Hematopoietic multipotent progenitor cell treated with erythropoietin and hydrocortisone succinate and interleukin-3 and kit ligand, for 8 days (in vitro differentiated cells): ENCODE results near the gene PIGR.

Experiments used
- DNase-seq: peaks from one replicate; pipeline ENCODE4 v3.0.0-alpha.2; 2015

Gene PIGR, protein sequence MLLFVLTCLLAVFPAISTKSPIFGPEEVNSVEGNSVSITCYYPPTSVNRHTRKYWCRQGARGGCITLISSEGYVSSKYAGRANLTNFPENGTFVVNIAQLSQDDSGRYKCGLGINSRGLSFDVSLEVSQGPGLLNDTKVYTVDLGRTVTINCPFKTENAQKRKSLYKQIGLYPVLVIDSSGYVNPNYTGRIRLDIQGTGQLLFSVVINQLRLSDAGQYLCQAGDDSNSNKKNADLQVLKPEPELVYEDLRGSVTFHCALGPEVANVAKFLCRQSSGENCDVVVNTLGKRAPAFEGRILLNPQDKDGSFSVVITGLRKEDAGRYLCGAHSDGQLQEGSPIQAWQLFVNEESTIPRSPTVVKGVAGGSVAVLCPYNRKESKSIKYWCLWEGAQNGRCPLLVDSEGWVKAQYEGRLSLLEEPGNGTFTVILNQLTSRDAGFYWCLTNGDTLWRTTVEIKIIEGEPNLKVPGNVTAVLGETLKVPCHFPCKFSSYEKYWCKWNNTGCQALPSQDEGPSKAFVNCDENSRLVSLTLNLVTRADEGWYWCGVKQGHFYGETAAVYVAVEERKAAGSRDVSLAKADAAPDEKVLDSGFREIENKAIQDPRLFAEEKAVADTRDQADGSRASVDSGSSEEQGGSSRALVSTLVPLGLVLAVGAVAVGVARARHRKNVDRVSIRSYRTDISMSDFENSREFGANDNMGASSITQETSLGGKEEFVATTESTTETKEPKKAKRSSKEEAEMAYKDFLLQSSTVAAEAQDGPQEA

DNA sequence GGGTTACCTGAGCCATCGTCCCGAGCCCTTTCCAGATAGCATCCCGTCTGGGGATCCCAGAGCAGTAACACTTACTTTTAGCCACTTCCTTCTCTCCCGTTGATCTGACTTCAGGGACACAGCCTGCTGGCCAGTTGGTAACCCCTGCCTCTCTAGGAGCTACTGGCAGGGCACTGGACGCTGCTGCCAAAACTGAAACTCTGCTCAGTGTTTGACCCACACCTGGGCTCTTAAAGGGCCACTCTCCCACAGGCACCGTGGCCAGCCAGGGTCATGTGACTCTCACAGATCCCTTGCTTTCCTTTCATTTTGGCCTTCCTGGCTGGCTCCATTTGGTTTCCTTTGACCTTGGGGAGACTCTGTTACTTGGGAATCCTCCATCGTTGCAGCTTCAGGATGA lies at the start of gene PIGR:
TSS of gene PIGR (minus strand) at position 206 of the 400 bp plus-strand sequence. CDS start 5,935 bp downstream, outside the sequence.
- DNase-seq = no peak

- no peak for DNase-seq
Observed at GRCh38 chr1:206992790-206993189, 46.5 kb upstream of the PIGR start.

- DNase-seq = no peak
Observed at GRCh38 chr1:206987873-206988272, 41.6 kb upstream of the PIGR start.

GRCh38 chr1:206986885-206987284 lies 40.6 kb upstream of the PIGR start:
- DNase-seq = no peak

DNA sequence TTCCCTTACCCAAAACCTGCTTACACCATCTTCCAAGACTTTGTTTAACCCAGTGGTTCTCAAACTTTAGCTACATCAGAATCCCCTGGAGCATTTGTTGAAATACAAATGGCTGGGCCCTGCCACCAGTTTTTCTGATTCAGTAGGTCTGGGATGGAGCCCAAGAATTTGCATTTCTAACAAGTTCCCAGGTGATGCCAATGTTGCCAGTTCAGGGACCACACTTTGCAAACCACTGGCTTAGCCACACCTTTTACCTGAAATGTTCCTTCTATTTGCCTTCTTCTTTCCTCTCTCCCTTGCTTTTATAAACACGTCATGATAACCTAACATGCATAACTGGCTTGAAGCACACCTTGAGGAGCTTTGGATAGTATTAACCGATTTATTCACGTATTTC lies 40.1 kb upstream of the PIGR start:
- no peak for DNase-seq

GRCh38 chr1:206985162-206985749 lies 39.0 kb upstream of the PIGR start:
- DNase-seq = no peak

DNA sequence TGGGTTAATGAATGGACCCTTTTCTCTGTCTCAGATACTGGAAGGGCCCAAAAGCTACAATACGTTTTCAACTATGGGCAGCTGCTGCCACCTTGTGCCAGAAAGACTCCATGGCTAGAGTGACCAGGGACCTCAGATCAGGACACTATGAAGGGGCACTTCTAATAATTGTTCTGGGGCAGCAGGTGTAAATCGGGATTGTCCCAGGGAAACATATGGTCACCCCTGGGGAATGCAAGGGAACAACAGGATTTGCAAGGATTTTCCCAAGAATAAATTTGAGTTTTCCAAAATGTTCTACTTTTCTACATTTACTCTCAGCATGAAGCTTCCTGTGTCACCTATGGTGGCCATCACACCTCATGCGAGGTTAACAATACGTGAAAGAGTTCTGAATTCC lies 36.0 kb upstream of the PIGR start:
- DNase-seq = peak; percentile 76

- peak; percentile 23 for DNase-seq
Observed at GRCh38 chr1:206979379-206980043, 33.2 kb upstream of the PIGR start.

DNA sequence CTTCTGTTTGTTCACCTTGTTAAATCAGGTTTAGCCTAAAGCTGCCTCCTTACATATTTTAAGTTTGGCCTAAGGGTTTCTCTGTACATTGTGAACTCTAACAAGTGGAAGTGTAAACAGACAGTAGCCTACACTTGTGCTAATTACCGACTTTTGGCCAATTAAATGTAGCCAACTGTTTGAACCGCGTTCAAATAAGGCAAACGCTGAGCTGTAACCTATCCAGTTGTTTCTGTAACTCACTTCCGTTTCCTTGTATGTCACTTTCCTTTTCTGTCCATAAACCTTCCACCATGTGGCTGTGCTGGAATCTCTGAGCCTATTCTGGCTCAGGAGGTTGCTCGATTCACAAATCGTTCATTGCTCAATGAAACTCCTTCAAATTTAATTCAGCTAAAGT lies 32.0 kb upstream of the PIGR start:
- DNase-seq = no peak

- DNase-seq = peak; percentile 21
Observed at GRCh38 chr1:206975306-206975705, 29.0 kb upstream of the PIGR start.

DNA sequence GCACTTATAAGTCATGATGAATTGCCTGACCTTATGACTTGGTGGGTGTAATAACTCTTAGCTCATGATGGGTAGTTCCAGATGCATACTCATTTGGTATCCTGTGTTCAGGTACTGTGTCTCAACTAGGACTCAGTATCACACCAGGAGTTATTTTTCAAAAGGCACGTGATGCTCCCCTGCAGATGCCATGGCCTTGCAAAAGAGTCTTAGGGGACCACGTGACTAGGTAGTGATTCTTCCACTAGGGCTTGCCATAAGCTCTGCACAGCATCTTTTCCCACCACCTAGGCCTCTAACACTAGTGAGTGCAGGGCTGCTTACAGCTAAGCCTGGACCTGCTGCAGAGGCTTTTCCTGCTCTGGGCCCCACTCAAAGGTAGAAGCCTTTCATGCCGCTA lies 27.9 kb upstream of the PIGR start:
- no peak for DNase-seq

GRCh38 chr1:206972728-206973127 lies 26.5 kb upstream of the PIGR start:
- DNase-seq = no peak

DNA sequence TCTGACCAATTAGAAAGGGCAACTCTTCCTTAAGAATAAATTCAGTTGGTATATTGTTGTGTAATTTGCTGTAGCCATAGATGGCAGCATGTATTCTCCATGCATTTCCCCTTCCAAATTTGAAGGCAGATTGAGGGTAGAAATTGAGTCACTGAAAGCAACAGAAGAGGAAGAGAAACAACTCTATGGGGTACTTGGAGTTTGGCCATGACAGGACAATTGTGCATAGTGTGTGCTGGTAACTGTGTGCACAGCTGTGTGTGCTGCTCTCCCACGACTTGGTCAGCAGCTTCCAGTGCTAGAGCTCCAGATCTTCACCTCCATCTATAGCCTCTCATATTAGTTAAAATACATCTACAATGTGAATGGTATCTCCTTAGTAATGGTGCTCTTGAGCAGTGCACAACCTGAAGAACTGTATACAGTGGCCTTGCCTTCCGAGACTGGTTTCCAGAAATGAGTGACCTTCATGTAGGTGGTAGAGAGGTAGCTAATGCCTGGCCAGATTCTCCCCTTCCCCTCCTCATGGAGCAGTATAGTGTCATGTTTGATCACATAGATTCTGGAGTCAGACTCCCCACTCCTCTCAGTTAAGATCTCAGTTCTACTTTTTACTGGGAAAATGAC lies 24.9 kb upstream of the PIGR start:
- DNase-seq = no peak

GRCh38 chr1:206970446-206970845 lies 24.2 kb upstream of the PIGR start, which contains the start of gene FCAMR:
TSS of gene FCAMR (minus strand) at chr1:206970460. CDS start at chr1:206970125, 335 bp downstream.
- DNase-seq = no peak

- DNase-seq = no peak
Observed at GRCh38 chr1:206969090-206969489, 22.8 kb upstream of the PIGR start.

DNA sequence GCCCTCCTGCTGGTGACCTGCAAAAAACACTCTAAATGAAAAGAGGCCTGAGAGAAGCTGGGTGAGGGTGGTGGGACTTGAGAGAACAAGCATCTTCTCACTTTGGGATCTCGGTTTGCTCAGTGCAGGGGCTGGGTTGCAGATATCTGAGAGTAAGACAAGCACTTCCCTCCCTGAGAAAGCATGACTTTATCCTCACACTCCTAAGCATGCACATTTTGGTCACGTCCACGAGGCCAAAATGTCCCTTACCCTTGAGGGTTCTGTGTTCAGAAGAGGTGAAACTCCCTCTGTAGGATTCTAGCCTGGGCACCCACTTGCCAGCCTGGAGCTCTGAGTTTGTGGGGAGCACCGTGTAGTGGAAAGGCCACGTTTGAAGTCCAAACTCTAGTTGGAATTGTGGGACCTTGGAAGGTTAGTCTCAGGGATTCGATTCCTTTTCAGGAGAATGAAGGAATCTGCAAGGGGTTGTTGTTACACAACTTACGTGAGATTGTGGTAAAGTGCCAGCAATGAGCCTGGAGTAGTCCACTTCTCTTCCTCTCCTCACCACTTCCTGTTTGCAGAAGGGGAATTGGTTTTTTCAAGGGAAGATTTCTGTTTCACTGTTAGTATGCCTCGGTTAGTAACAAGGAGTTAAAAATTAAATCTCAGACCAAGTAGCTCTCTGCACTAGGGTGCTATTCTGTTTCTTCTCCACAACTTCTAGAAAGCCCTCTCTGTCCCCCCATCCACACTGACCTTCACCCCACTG lies 21.0 kb upstream of the PIGR start:
- DNase-seq = no peak

DNA sequence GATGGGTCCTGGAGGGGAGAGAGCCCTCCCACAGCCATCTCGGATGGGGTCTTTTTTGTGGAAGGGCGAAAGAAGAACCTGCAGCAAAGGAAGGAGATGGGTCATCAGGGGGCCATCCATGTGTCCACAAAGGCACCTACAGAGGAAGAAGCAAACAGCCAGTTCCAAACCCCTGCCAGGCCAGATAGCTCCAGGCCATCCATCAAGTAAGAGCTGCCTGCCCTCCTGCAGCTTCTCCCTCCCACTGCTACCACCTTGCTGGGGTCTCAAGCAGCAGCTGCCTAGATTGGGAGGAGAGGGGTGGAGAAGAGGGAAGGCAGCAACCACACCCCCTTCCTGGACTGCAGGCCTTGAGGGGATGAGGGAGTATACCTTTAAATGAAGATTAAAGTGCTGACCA lies 19.5 kb upstream of the PIGR start:
- DNase-seq = no peak

DNA sequence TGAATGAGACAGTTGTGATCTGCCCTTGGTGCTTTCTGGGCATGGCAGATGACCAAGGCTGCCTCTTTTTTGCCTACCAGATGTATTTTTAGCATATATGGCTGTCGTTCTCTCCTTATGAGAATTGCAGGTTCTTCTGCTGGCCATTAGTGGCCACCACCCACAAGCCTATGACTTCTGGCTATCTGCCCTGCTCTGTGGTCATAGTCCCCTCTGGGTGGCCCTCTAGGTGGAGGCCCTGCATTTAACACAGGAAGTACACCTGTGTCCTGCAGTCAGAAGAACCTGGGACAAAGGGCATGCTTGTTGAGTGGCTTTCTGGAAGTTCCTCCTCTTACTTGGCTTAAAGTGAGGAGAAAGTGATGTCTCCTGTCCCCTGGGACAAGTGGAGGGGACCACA lies 17.5 kb upstream of the PIGR start:
- DNase-seq = no peak

DNA sequence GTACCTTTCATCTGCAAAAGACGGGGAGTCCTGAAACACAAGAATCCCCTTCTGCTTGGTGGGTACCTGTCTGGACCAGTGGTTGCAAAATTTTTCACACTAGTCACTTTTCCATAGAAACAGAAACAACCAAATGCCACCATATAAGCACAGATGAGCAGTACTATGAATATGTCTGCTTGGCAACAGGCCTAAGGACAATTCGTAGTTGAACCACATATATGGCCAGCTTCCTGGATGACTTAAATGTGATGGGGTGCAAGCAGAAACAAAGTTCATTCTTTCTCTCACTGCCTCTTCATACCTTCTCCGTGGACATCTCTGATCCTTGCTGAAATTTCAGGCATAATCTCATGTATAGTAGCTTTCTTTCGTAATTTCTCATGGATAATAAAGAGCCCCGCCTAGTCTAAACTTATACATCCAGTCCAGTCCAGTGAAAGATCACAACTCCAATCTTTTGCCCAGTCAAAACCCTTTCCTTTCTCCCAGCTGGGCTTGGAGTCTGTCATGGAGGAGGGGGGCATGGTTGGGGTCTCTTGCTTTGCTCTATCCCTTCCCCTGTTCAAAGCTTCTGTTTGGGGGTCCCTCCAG lies 16.9 kb upstream of the PIGR start:
- no peak for DNase-seq

GRCh38 chr1:206962272-206962671 lies 16.0 kb upstream of the PIGR start:
- no peak for DNase-seq

DNA sequence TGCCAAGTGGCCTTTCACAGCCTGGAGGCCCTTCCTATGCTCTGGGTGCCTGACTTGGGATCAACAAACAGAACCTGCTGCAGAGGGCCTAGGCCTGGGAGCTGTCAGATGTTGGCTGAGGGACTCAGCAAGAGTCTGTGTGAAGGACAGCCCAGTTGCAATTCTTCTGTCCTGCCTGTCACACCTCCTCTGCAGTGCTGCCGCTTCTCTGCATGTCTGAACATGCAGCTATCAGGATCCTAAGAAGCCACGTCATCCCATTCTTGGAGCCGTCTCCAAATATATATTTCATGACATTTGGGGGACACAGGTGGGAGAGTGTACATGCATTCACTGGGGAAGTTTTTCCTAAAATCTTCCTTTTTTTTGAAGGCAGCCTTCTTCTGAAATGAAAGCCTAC lies 15.4 kb upstream of the PIGR start:
- DNase-seq = no peak
